GM23338 (cell line): ENCODE data around the gene HSCB. TPM values are rescaled to one million over a fixed set of nuclear protein-coding genes. Genes with fewer than 3 reads are reported as not detected.

Source experiments
- ATAC-seq: fragments of 200-7000 bp; cut with Tn5 transposase; 3 replicates; pipeline ENCODE4 v1.9.1; 2020
- DNase-seq: peaks from one replicate; pipeline ENCODE4 v3.0.0-alpha.2; 2015; ENCODE audit warnings: low spot score
- H2AFZ ChIP-seq: fragments of 200-600 bp; sonication (generic); 2 replicates; pipeline ENCODE4 v1.8.0; 2016; ENCODE audit warnings: antibody characterized with exemption, mild to moderate bottlenecking, moderate library complexity
- H3F3A ChIP-seq: fragments of 200-600 bp; sonication (generic); replicated peaks from 2 replicates; pipeline ENCODE4 v1.8.0; 2017; ENCODE audit warnings: antibody characterized with exemption, mixed run types, low read depth
- H3K27ac ChIP-seq: fragments of 200-600 bp; sonication (generic); 2 replicates; pipeline ENCODE4 v1.6.1; 2016; ENCODE audit warnings: low read depth
- H3K27me3 ChIP-seq: fragments of 200-600 bp; sonication (generic); 2 replicates; pipeline ENCODE4 v1.8.0; 2016; ENCODE audit warnings: mild to moderate bottlenecking, mixed run types, moderate library complexity; ENCODE audit not compliant: insufficient read depth
- H3K36me3 ChIP-seq: fragments of 200-600 bp; sonication (generic); 2 replicates; pipeline ENCODE4 v1.8.0; 2016; ENCODE audit warnings: mild to moderate bottlenecking; ENCODE audit not compliant: insufficient read depth
- H3K4me1 ChIP-seq: fragments of 200-600 bp; sonication (generic); 2 replicates; pipeline ENCODE4 v1.8.0; 2016; ENCODE audit warnings: mild to moderate bottlenecking, moderate library complexity; ENCODE audit not compliant: insufficient read depth
- H3K4me2 ChIP-seq: fragments of 200-600 bp; sonication (generic); 2 replicates; pipeline ENCODE4 v1.7.1; 2017; ENCODE audit warnings: mixed run types
- H3K4me3 ChIP-seq: fragments of 200-600 bp; sonication (generic); 2 replicates; pipeline ENCODE4 v1.6.1; 2016; ENCODE audit warnings: mixed run types
- H3K79me2 ChIP-seq: fragments of 200-600 bp; sonication (generic); replicated peaks from 2 replicates; pipeline ENCODE4 v1.8.0; 2017; ENCODE audit warnings: mild to moderate bottlenecking; ENCODE audit not compliant: insufficient read depth
- H3K9me2 ChIP-seq: fragments of 200-600 bp; sonication (generic); 2 replicates; pipeline ENCODE4 v1.8.0; 2017; ENCODE audit not compliant: insufficient read depth
- H4K20me1 ChIP-seq: fragments of 200-600 bp; sonication (generic); replicated peaks from 2 replicates; pipeline ENCODE4 v1.8.0; 2017; ENCODE audit warnings: mild to moderate bottlenecking; ENCODE audit not compliant: insufficient read depth
- H3K27ac Mint-ChIP-seq: 2 replicates; pipeline ENCODE4 v1.8.0; 2020; ENCODE audit warnings: inconsistent platforms, mild to moderate bottlenecking, moderate library complexity, mixed read lengths
- H3K27me3 Mint-ChIP-seq: 3 replicates; pipeline ENCODE4 v1.8.0; 2022; ENCODE audit warnings: low read depth, mild to moderate bottlenecking, moderate library complexity, mixed read lengths, inconsistent platforms; ENCODE audit not compliant: insufficient read depth, poor library complexity
- H3K36me3 Mint-ChIP-seq: 3 replicates; pipeline ENCODE4 v1.8.0; 2021; ENCODE audit warnings: low read depth, mild to moderate bottlenecking, inconsistent platforms, moderate library complexity, mixed read lengths
- H3K4me1 Mint-ChIP-seq: 3 replicates; pipeline ENCODE4 v1.8.0; 2020; ENCODE audit warnings: mild to moderate bottlenecking, inconsistent platforms, mixed read lengths
- H3K4me3 Mint-ChIP-seq: 3 replicates; pipeline ENCODE4 v1.8.0; 2021; ENCODE audit warnings: moderate library complexity, mild to moderate bottlenecking, inconsistent platforms, mixed read lengths
- H3K9me3 Mint-ChIP-seq: 3 replicates; pipeline ENCODE4 v1.8.0; 2020; ENCODE audit warnings: moderate library complexity, mild to moderate bottlenecking, inconsistent platforms, mixed read lengths
- CREB1 ChIP-seq: fragments of 250-450 bp; sonication (Bioruptor Pico); IDR thresholded peaks from 2 replicates; pipeline ENCODE4 v1.5.0; 2020; ENCODE audit warnings: low read depth, mild to moderate bottlenecking, moderate library complexity
- CTCF ChIP-seq, 2 experiments: fragments of 200-600 bp in 1 of 2; sonication (generic) in 1 of 2; conservative IDR thresholded peaks; 2 replicates each; pipeline versions ENCODE4 v1.5.1 to v1.6.1; 2016 to 2017; ENCODE audit warnings: antibody characterized with exemption in 2 of 2, low read depth in 2 of 2, mild to moderate bottlenecking in 2 of 2, moderate library complexity in 1 of 2
- EZH2 ChIP-seq: fragments of 200-600 bp; sonication (generic); IDR thresholded peaks from one replicate; pipeline ENCODE4 v1.8.0; 2017; ENCODE audit warnings: antibody characterized with exemption, mild to moderate bottlenecking, low read depth; ENCODE audit not compliant: unreplicated experiment
- EZH2phosphoT487 ChIP-seq: fragments of 200-600 bp; sonication (generic); IDR thresholded peaks from one replicate; pipeline ENCODE4 v1.8.1; 2018; ENCODE audit warnings: antibody characterized with exemption; ENCODE audit not compliant: unreplicated experiment
- JUNB ChIP-seq: IDR thresholded peaks from one replicate; pipeline ENCODE4 v1.6.1; 2016; ENCODE audit warnings: antibody characterized with exemption; ENCODE audit not compliant: unreplicated experiment
- POLR2AphosphoS5 ChIP-seq: IDR thresholded peaks from 2 replicates; pipeline ENCODE4 v1.6.1; 2016; ENCODE audit warnings: antibody characterized with exemption, low read depth
- STAT1 ChIP-seq: IDR thresholded peaks from one replicate; pipeline ENCODE4 v1.6.1; 2016; ENCODE audit warnings: antibody characterized with exemption; ENCODE audit not compliant: unreplicated experiment
- ZNF114 ChIP-seq: fragments of 250-450 bp; sonication (Bioruptor Pico); IDR thresholded peaks from 2 replicates; pipeline ENCODE4 v1.5.0; 2020; ENCODE audit warnings: mild to moderate bottlenecking, moderate library complexity
- ZNF331 ChIP-seq: fragments of 250-450 bp; sonication (Bioruptor Pico); IDR thresholded peaks from 2 replicates; pipeline ENCODE4 v1.5.0; 2020; ENCODE audit warnings: low read depth, mild to moderate bottlenecking, moderate library complexity
- ZNF462 ChIP-seq: fragments of 250-450 bp; sonication (Bioruptor Pico); IDR thresholded peaks from 2 replicates; pipeline ENCODE4 v1.5.0; 2020; ENCODE audit warnings: mild to moderate bottlenecking, moderate library complexity
- polyA plus RNA-seq: library from polyadenylated mRNA; unstranded; fragments of >200 nt; fragmentation: Nextera tagmentation; extraction: Ambion mirVana; gene quantifications from 2 replicates; pipeline ENCODE4 v1.2.1, GENCODE V29; 2016
- total RNA-seq: library from RNA; depleted of rRNA; stranded (reverse); fragments of >200 nt; shearing (Covaris generic); gene quantifications from 2 replicates; pipeline ENCODE4 v1.2.3, GENCODE V29; 2014
- TF ChIP-seq, protein P1 (sequence below): IDR thresholded peaks from one replicate; pipeline ENCODE4 v1.6.1; 2018; ENCODE audit warnings: antibody characterized with exemption; ENCODE audit not compliant: unreplicated experiment

Gene HSCB
- total and polyA plus RNA-seq, 2 experiments from 2014 or later, result 18.6 to 30.9 TPM

GRCh38 chr22:28710107-28710506 is 31.7 kb upstream of the HSCB start:
- no peaks in the 10 kb centered on the region for H3K4me1 ChIP-seq
- Mint-ChIP-seq H3K27ac (no peak overlapping the region), H3K4me3 (no peak overlapping the region), H3K27me3 (peaks cover 2% of the 10 kb centered on the region), H3K36me3 (peaks cover 72% of the 10 kb centered on the region), H3K9me3 (no peaks in the 10 kb centered on the region; the same call in 2 of the 3 replicates), H3K4me1 (no peaks in the 10 kb centered on the region)
- H3K27ac ChIP-seq, result no peak overlapping the region
- no peak for DNase-seq
- no peaks in the 10 kb centered on the region for H3F3A ChIP-seq
- no peaks in the 10 kb centered on the region for H3K79me2 ChIP-seq
- H3K4me2 ChIP-seq, result no peak overlapping the region
- peaks cover 3% of the 10 kb centered on the region; the same call in 1 of the 2 replicates for H4K20me1 ChIP-seq
- no peak for ATAC-seq
- H3K9me2 ChIP-seq, result no peaks in the 10 kb centered on the region
- TF ChIP-seq, protein P1, sequence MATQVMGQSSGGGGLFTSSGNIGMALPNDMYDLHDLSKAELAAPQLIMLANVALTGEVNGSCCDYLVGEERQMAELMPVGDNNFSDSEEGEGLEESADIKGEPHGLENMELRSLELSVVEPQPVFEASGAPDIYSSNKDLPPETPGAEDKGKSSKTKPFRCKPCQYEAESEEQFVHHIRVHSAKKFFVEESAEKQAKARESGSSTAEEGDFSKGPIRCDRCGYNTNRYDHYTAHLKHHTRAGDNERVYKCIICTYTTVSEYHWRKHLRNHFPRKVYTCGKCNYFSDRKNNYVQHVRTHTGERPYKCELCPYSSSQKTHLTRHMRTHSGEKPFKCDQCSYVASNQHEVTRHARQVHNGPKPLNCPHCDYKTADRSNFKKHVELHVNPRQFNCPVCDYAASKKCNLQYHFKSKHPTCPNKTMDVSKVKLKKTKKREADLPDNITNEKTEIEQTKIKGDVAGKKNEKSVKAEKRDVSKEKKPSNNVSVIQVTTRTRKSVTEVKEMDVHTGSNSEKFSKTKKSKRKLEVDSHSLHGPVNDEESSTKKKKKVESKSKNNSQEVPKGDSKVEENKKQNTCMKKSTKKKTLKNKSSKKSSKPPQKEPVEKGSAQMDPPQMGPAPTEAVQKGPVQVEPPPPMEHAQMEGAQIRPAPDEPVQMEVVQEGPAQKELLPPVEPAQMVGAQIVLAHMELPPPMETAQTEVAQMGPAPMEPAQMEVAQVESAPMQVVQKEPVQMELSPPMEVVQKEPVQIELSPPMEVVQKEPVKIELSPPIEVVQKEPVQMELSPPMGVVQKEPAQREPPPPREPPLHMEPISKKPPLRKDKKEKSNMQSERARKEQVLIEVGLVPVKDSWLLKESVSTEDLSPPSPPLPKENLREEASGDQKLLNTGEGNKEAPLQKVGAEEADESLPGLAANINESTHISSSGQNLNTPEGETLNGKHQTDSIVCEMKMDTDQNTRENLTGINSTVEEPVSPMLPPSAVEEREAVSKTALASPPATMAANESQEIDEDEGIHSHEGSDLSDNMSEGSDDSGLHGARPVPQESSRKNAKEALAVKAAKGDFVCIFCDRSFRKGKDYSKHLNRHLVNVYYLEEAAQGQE, result no peak
- TF ChIP-seq EZH2 (no peak), POLR2AphosphoS5 (no peak), STAT1 (no peak), ZNF114 (CRISPR knock-in tag) (no peak), ZNF331 (CRISPR knock-in tag) (no peak), EZH2phosphoT487 (no peak), CTCF (conservative IDR thresholded peaks at IDR 0.05; ENCODE audit: low read depth in 2 of 2) (no peak), CREB1 (CRISPR knock-in tag) (no peak), JUNB (no peak)
- no peaks in the 10 kb centered on the region for H3K27me3 ChIP-seq
- H3K36me3 ChIP-seq, result peaks cover 30% of the 10 kb centered on the region
- no peak overlapping the region for H3K4me3 ChIP-seq
- H2AFZ ChIP-seq, result no peak overlapping the region

DNA sequence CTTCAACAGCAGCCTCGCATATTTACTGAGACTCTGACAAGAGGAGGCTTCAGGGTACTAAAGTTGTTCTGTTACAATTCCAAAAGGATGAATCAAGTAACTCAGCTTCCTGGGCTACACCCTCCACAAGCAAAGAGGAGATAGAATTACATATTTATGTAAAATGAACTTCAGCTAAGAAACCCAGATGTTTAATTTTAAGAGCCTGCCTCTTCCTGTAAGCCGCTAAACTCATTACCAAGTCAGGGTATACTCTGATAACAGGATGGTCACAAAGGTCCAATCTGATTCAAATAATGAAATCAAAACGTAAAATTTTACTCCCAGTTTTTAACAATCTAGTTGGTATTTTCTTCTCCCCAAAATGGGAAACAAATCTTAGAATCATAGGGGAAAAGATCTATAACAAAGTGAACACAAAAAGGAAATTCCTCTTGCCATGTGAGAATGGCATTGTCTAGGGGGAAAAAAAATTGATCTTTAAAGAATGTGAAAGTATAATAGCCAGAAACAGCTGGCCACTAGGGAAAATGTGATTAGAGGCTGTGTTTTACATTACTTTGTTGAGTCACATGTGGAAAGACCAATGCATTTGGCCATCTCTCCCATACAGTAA is 31.2 kb upstream of the HSCB start:
- Mint-ChIP-seq H3K27me3 (peaks cover 2% of the 10 kb centered on the region), H3K36me3 (peaks cover 75% of the 10 kb centered on the region), H3K4me3 (no peak overlapping the region), H3K27ac (no peak overlapping the region), H3K4me1 (no peaks in the 10 kb centered on the region), H3K9me3 (no peaks in the 10 kb centered on the region; the same call in 2 of the 3 replicates)
- no peak overlapping the region for H3K27ac ChIP-seq
- DNase-seq, result no peak
- no peak overlapping the region for H2AFZ ChIP-seq
- peaks cover 30% of the 10 kb centered on the region for H3K36me3 ChIP-seq
- H3K4me2 ChIP-seq, result no peak overlapping the region
- ATAC-seq, result no peak
- no peaks in the 10 kb centered on the region for H3F3A ChIP-seq
- H3K4me1 ChIP-seq, result no peaks in the 10 kb centered on the region
- no peaks in the 10 kb centered on the region for H3K27me3 ChIP-seq
- no peaks in the 10 kb centered on the region for H3K79me2 ChIP-seq
- H3K4me3 ChIP-seq, result no peak overlapping the region
- H3K9me2 ChIP-seq, result no peaks in the 10 kb centered on the region
- peaks cover 3% of the 10 kb centered on the region; the same call in 1 of the 2 replicates for H4K20me1 ChIP-seq
- TF ChIP-seq EZH2 (no peak), JUNB (no peak), ZNF462 (no peak)
